HepG2 (cell line): Measurements from ENCODE around the gene TRIM28. TPM values are rescaled to one million over a fixed set of nuclear protein-coding genes. Genes with fewer than 3 reads are reported as not detected.

Experiments used
- CTCF ChIP-seq: sonication (generic); formaldehyde crosslinking; IDR thresholded peaks from 2 replicates; pipeline ENCODE4 v1.5.0; 2020; ENCODE audit warnings: mild to moderate bottlenecking, missing genetic modification reagents, moderate library complexity
- GMEB1 ChIP-seq: sonication (generic); formaldehyde crosslinking; IDR thresholded peaks from 2 replicates; pipeline ENCODE4 v1.5.1; 2020; ENCODE audit warnings: missing genetic modification reagents, mild to moderate bottlenecking, borderline replicate concordance
- HMGXB4 ChIP-seq, 2 experiments: sonication (generic) in 1 of 2; formaldehyde crosslinking in 1 of 2; IDR thresholded peaks; 2 replicates each; pipeline versions ENCODE4 v1.4.0 to v1.6.1; 2018 to 2020; ENCODE audit warnings: missing genetic modification reagents in 2 of 2, borderline replicate concordance in 1 of 2, low read depth in 1 of 2, mild to moderate bottlenecking in 1 of 2, missing biosample characterization in 1 of 2
- KAT7 ChIP-seq: IDR thresholded peaks from 2 replicates; pipeline ENCODE4 v1.6.1; 2018; ENCODE audit warnings: borderline replicate concordance, missing compliant biosample characterization
- NFYB ChIP-seq: sonication (generic); formaldehyde crosslinking; IDR thresholded peaks from 2 replicates; pipeline ENCODE4 v1.4.0; 2020; ENCODE audit warnings: missing genetic modification reagents
- SALL1 ChIP-seq: sonication (generic); formaldehyde crosslinking; IDR thresholded peaks from 2 replicates; pipeline ENCODE4 v1.8.0; 2022; ENCODE audit warnings: mild to moderate bottlenecking, missing genetic modification reagents
- SP5 ChIP-seq: IDR thresholded peaks from 2 replicates; pipeline ENCODE4 v1.6.1; 2016; ENCODE audit warnings: low read depth, borderline replicate concordance
- TARDBP ChIP-seq: sonication (generic); formaldehyde crosslinking; IDR thresholded peaks from 2 replicates; pipeline ENCODE4 v1.8.0; 2022; ENCODE audit warnings: mild to moderate bottlenecking, missing genetic modification reagents
- UBTF ChIP-seq: sonication (generic); formaldehyde crosslinking; IDR thresholded peaks from 2 replicates; pipeline ENCODE4 v1.4.0; 2020; ENCODE audit warnings: mild to moderate bottlenecking, missing genetic modification reagents
- ZBTB14 ChIP-seq: sonication (generic); formaldehyde crosslinking; IDR thresholded peaks from 2 replicates; pipeline ENCODE4 v1.4.0; 2020; ENCODE audit warnings: missing genetic modification reagents
- ZHX1 ChIP-seq: sonication (generic); formaldehyde crosslinking; IDR thresholded peaks from 2 replicates; pipeline ENCODE4 v1.8.1; 2022; ENCODE audit warnings: low read depth, mild to moderate bottlenecking, missing genetic modification reagents
- ZNF225 ChIP-seq: sonication (generic); formaldehyde crosslinking; IDR thresholded peaks from 2 replicates; pipeline ENCODE4 v1.4.0; 2020; ENCODE audit warnings: mild to moderate bottlenecking, missing genetic modification reagents
- ZNF350 ChIP-seq: sonication (generic); formaldehyde crosslinking; IDR thresholded peaks from 2 replicates; pipeline ENCODE4 v1.4.0; 2020; ENCODE audit warnings: mild to moderate bottlenecking, low read depth, missing genetic modification reagents, borderline replicate concordance
- ZNF572 ChIP-seq: sonication (generic); formaldehyde crosslinking; IDR thresholded peaks from 2 replicates; pipeline ENCODE4 v1.5.1; 2020; ENCODE audit warnings: mild to moderate bottlenecking, missing genetic modification reagents
- ZNF724P ChIP-seq: sonication (generic); formaldehyde crosslinking; IDR thresholded peaks from 2 replicates; pipeline ENCODE4 v1.8.0; 2022; ENCODE audit warnings: missing genetic modification reagents, borderline replicate concordance
- polyA plus RNA-seq, 8 experiments: library from polyadenylated mRNA; depleted of rRNA in 3 of 8; stranded (reverse) in 7 of 8; unstranded in 1 of 8; fragments of >200 nt; fragmentation: Illumina TruSeq in 4 of 8; extraction: Trizol in 4 of 8; gene quantifications; 2 replicates each; pipeline versions ENCODE4 v1.2.1 to v1.2.3, GENCODE V29; 2011 to 2016; ENCODE audit warnings: low read depth in 4 of 8, missing spikeins in 1 of 8, mixed read lengths in 1 of 8; ENCODE audit not compliant: insufficient read depth in 1 of 8
- total RNA-seq, 5 experiments: library from RNA; depleted of rRNA; stranded (reverse); fragments of >200 nt; fragmentation: Illumina TruSeq; extraction: Trizol; gene quantifications; 2 replicates each; pipeline ENCODE4 v1.2.3, GENCODE V29; 2016; ENCODE audit warnings: low read depth in 1 of 5

Gene TRIM28
- total and polyA plus RNA-seq, 2 of the 13 experiments (the other 11 are each of a cell fraction or from before 2014, with no cell fraction given), result 361 to 439 TPM

- peak; percentile 20; the same call in 1 of the 2 replicates for TF ChIP-seq ZHX1 (CRISPR knock-in tag)
- TF ChIP-seq SALL1 (CRISPR knock-in tag), result peak; percentile 60; the same call in 1 of the 2 replicates
- peak; percentile 66; the same call in 1 of the 2 replicates for TF ChIP-seq SP5
- TF ChIP-seq NFYB (CRISPR knock-in tag), result no peak
- no peak for TF ChIP-seq ZBTB14 (CRISPR knock-in tag)
- TF ChIP-seq KAT7, result no peak
- peak; percentile 50; the same call in 1 of the 2 replicates for TF ChIP-seq TARDBP (CRISPR knock-in tag)
- TF ChIP-seq ZNF350 (CRISPR knock-in tag), result no peak; the same call in 1 of the 2 replicates
- TF ChIP-seq GMEB1 (CRISPR knock-in tag), result peak; percentile 47; the same call in 1 of the 2 replicates
- TF ChIP-seq UBTF (CRISPR knock-in tag), result peak; percentile 66; the same call in 1 of the 2 replicates
- no peak for TF ChIP-seq ZNF572 (CRISPR knock-in tag)
- TF ChIP-seq HMGXB4 (CRISPR knock-in tag; IDR thresholded peaks at IDR 0.05; ENCODE audit: borderline replicate concordance in 1 of 2, low read depth in 1 of 2), result 0 out of 4 replicates have a peak, but pooled peaks of 1 of the 2 experiments have one; percentile 36
- no peak for TF ChIP-seq ZNF724P (CRISPR knock-in tag)
- TF ChIP-seq ZNF225 (CRISPR knock-in tag), result peak; percentile 31; the same call in 1 of the 2 replicates
- peak; percentile 42 for TF ChIP-seq CTCF (CRISPR knock-in tag)
Measured at GRCh38 chr19:58511353-58512208, 32.3 kb upstream of the TRIM28 start, which contains the start of gene SLC27A5 (continued).
